ENCODE measurements around the gene HMCN2. TPM values are rescaled to one million over a fixed set of nuclear protein-coding genes. Genes with fewer than 3 reads are reported as not detected.

Gene HMCN2
- total RNA-seq, 1 experiment from 2014 or later, result 5.6 TPM

- ChIA-PET CTCF (interaction anchor here (1.2 kb wide), 1 partner anchor 75 kb away, joined by 3 read pairs; no protein-coding TSS in a partner anchor), POLR2A (interaction anchor here (0.7 kb wide), 1 partner anchor 42 kb away, joined by 3 read pairs; no protein-coding TSS in a partner anchor)
- TF ChIP-seq ZNF263 (CRISPR knock-in tag; IDR thresholded peaks at IDR 0.05; ENCODE audit: low read depth), result no peak
- TF ChIP-seq AFF4 (CRISPR knock-in tag; IDR thresholded peaks at IDR 0.05; ENCODE audit: borderline replicate concordance), result no peak
- TF ChIP-seq FOXJ3 (CRISPR knock-in tag; IDR thresholded peaks at IDR 0.05; ENCODE audit: borderline replicate concordance), result no peak
- no peak for TF ChIP-seq ATF3 (CRISPR knock-in tag; conservative IDR thresholded peaks at IDR 0.05)
- TF ChIP-seq ZNF425 (CRISPR knock-in tag; conservative IDR thresholded peaks at IDR 0.05), result no peak
- no peak for TF ChIP-seq ZSCAN18 (CRISPR knock-in tag; IDR thresholded peaks at IDR 0.05)
- no peak for TF ChIP-seq FOXP4 (CRISPR knock-in tag; IDR thresholded peaks at IDR 0.05)
- no peak for TF ChIP-seq ZNF512 (CRISPR knock-in tag; IDR thresholded peaks at IDR 0.05; ENCODE audit: borderline replicate concordance)
- TF ChIP-seq AR (CRISPR knock-in tag; IDR thresholded peaks at IDR 0.05), result no peak
- ATAC-seq, result no peak
- Mint-ChIP-seq H3K9me3 (no peaks in the 10 kb centered on the region), H3K4me1 (peaks cover 6% of the 10 kb centered on the region), H3K4me3 (no peak overlapping the region), H3K27ac (no peak overlapping the region), H3K36me3 (0 out of 2 replicates have a peak, but pooled peaks cover 4% of the 10 kb centered on the region), H3K27me3 (ENCODE audit: low read depth) (no peaks in the 10 kb centered on the region)
- no peak for DNase-seq (ENCODE audit: low spot score)
Measured at GRCh38 chr9:130310456-130310855, 44.9 kb downstream of the HMCN2 start.

Measured in WTC11 (cell line).